Measurements from ENCODE around the gene CLIP4. TPM values are rescaled to one million over a fixed set of nuclear protein-coding genes. Genes with fewer than 3 reads are reported as not detected.

The CLIP4 gene
- total RNA-seq, 1 experiment from 2014 or later = 0.39 TPM

GRCh38 chr2:29192526-29192925 lies 77.3 kb downstream of the CLIP4 start (continued):
- TF ChIP-seq AFF4 (CRISPR knock-in tag; IDR thresholded peaks at IDR 0.05; ENCODE audit: borderline replicate concordance) = no peak
- no peak for TF ChIP-seq ZMAT4 (CRISPR knock-in tag; IDR thresholded peaks at IDR 0.05)
- TF ChIP-seq CBFB (CRISPR knock-in tag; IDR thresholded peaks at IDR 0.05; ENCODE audit: low read depth) = no peak
- TF ChIP-seq ZNF281 (CRISPR knock-in tag; IDR thresholded peaks at IDR 0.05) = no peak
- TF ChIP-seq TEAD4 (CRISPR knock-in tag; IDR thresholded peaks at IDR 0.05) = no peak
- no peak for TF ChIP-seq IRF1 (CRISPR knock-in tag; IDR thresholded peaks at IDR 0.05)
- no peak for TF ChIP-seq NFE2L1 (CRISPR knock-in tag; IDR thresholded peaks at IDR 0.05)
- TF ChIP-seq ZBTB21 (CRISPR knock-in tag; IDR thresholded peaks at IDR 0.05; ENCODE audit: borderline replicate concordance) = no peak
- TF ChIP-seq ERG (CRISPR knock-in tag; IDR thresholded peaks at IDR 0.05) = no peak
- TF ChIP-seq NFYB (CRISPR knock-in tag; conservative IDR thresholded peaks at IDR 0.05; ENCODE audit: low read depth) = no peak

- ChIA-PET CTCF (no interaction called here), POLR2A (no interaction called here)
- Mint-ChIP-seq H3K4me3 (no peak overlapping the region), H3K4me1 (no peaks in the 10 kb centered on the region), H3K27ac (no peak overlapping the region), H3K36me3 (peaks cover under 1% of the 10 kb centered on the region; the same call in 1 of the 2 replicates), H3K9me3 (peaks cover 1% of the 10 kb centered on the region), H3K27me3 (ENCODE audit: low read depth) (no peaks in the 10 kb centered on the region)
- DNase-seq (ENCODE audit: low spot score) (no peak), ATAC-seq (no peak)
- TF ChIP-seq ATF3 (CRISPR knock-in tag; conservative IDR thresholded peaks at IDR 0.05) = no peak
- no peak for TF ChIP-seq KAT7 (CRISPR knock-in tag; IDR thresholded peaks at IDR 0.05; ENCODE audit: borderline replicate concordance)
- TF ChIP-seq CREB1 (CRISPR knock-in tag; IDR thresholded peaks at IDR 0.05) = no peak
Observed at GRCh38 chr2:29193111-29193510, 77.9 kb downstream of the CLIP4 start.

GRCh38 chr2:29193681-29194080 lies 78.5 kb downstream of the CLIP4 start:
- H3K4me1 Mint-ChIP-seq = no peaks in the 10 kb centered on the region
- H3K9me3 Mint-ChIP-seq = no peaks in the 10 kb centered on the region
- no peak for DNase-seq (ENCODE audit: low spot score)
- ATAC-seq = no peak
- no peak overlapping the region for H3K4me3 Mint-ChIP-seq
- no peaks in the 10 kb centered on the region for H3K27me3 Mint-ChIP-seq (ENCODE audit: low read depth)
- no peak overlapping the region for H3K27ac Mint-ChIP-seq
- H3K36me3 Mint-ChIP-seq = no peaks in the 10 kb centered on the region
- CTCF ChIA-PET = no interaction called here
- POLR2A ChIA-PET = no interaction called here
- no peak for TF ChIP-seq MAX (CRISPR knock-in tag; IDR thresholded peaks at IDR 0.05)
- no peak for TF ChIP-seq FOXJ3 (CRISPR knock-in tag; IDR thresholded peaks at IDR 0.05; ENCODE audit: borderline replicate concordance)
- no peak for TF ChIP-seq ZNF416 (CRISPR knock-in tag; IDR thresholded peaks at IDR 0.05)
- no peak for TF ChIP-seq CTCF (IDR thresholded peaks at IDR 0.05)
- no peak for TF ChIP-seq FOXP1 (CRISPR knock-in tag; IDR thresholded peaks at IDR 0.05; ENCODE audit: borderline replicate concordance)
- TF ChIP-seq NR3C1 (CRISPR knock-in tag; conservative IDR thresholded peaks at IDR 0.05; ENCODE audit: low read depth) = no peak
- no peak for TF ChIP-seq SMAD4 (CRISPR knock-in tag; IDR thresholded peaks at IDR 0.05)
- TF ChIP-seq CREM (CRISPR knock-in tag; IDR thresholded peaks at IDR 0.05) = no peak
- no peak for TF ChIP-seq MXD4 (CRISPR knock-in tag; IDR thresholded peaks at IDR 0.05; ENCODE audit: borderline replicate concordance)
- no peak for TF ChIP-seq CREB1 (CRISPR knock-in tag; IDR thresholded peaks at IDR 0.05)
